NCI-H1105 treated with DMSO at 0.1 percent for 48 hours (cell line): ENCODE data around the gene PHF20.
"Not testable (repeated sequence)": the region's sequence is repeated elsewhere in the genome, so short reads cannot be mapped to it uniquely, and the experiment has no call there.

Source experiments
- DNase-seq: peaks from one replicate; lab custom pipeline; 2025; lab: John Stamatoyannopoulos, UW

PHF20 gene

GRCh38 chr20:35978041-35978513, 206.3 kb downstream of the PHF20 start:
- no peak for DNase-seq

GRCh38 chr20:35979544-35979943, 207.7 kb downstream of the PHF20 start:
- DNase-seq: no peak

GRCh38 chr20:35981969-35982368, 210.2 kb downstream of the PHF20 start:
- DNase-seq: no peak

- DNase-seq: no peak
Measured at GRCh38 chr20:35984382-35984781, 212.6 kb downstream of the PHF20 start.

- DNase-seq: no peak
Measured at GRCh38 chr20:35985806-35986205, 214.0 kb downstream of the PHF20 start.

- no peak for DNase-seq
Measured at GRCh38 chr20:35988910-35989463, 217.2 kb downstream of the PHF20 start.

- DNase-seq: no peak
Measured at GRCh38 chr20:35991142-35991771, 219.4 kb downstream of the PHF20 start.

- DNase-seq: peak; percentile 69
Measured at GRCh38 chr20:35992713-35993335, 221.0 kb downstream of the PHF20 start.

GRCh38 chr20:35994994-35995453, 223.2 kb downstream of the PHF20 start:
- DNase-seq: peak; percentile 89

- not testable (repeated sequence) for DNase-seq
Measured at GRCh38 chr20:35996492-35996891, 224.7 kb downstream of the PHF20 start.
